Cerebellar cortex (tissue), 1 donor: ENCODE results near the gene AP2A2.

ENCODE experiments used
- DNase-seq: peaks from one replicate; pipeline ENCODE4 v3.0.0-alpha.2; 2015; ENCODE audit warnings: low spot score

The AP2A2 gene

DNA sequence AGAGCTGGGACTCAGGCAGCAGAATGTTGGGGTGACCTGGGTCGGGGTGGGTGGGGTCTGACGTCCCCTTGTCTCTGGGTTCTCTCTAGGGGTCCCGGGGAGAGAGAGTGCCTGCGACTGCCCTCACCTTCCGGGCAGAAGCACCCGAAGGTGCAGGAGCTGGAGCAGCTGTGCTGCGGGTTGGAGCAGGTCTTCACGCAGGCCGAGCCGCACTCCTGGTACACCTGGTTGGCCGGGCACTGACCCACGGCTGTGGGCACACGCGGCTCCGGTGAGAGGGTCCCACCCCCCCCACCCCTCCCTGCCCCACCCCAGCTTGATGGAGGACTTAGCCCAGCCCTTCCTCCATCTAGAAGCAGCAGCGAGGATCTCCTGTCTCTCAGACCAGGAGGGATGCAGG, 104.4 kb downstream of the AP2A2 start:
- DNase-seq: no peak

DNA sequence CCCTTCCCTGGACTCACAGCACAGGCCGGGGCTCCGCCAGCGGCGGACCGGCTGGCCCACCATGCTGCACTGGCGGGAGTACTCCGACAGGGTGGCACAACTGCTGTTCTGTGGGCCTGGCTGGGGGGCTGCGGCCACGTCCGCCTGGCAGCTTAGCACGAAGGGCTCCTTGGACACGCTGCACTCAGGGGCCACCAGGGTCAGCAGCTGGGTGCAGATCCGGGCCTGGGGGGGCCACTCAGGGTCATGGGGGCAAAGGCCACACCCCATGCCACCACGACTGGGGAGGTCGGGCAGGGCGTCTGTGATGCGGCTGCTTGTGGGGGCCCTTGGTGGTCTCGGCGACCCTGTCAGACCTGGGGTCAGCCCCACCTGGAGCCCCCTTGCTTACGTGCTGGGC, 104.9 kb downstream of the AP2A2 start:
- DNase-seq: no peak

DNA sequence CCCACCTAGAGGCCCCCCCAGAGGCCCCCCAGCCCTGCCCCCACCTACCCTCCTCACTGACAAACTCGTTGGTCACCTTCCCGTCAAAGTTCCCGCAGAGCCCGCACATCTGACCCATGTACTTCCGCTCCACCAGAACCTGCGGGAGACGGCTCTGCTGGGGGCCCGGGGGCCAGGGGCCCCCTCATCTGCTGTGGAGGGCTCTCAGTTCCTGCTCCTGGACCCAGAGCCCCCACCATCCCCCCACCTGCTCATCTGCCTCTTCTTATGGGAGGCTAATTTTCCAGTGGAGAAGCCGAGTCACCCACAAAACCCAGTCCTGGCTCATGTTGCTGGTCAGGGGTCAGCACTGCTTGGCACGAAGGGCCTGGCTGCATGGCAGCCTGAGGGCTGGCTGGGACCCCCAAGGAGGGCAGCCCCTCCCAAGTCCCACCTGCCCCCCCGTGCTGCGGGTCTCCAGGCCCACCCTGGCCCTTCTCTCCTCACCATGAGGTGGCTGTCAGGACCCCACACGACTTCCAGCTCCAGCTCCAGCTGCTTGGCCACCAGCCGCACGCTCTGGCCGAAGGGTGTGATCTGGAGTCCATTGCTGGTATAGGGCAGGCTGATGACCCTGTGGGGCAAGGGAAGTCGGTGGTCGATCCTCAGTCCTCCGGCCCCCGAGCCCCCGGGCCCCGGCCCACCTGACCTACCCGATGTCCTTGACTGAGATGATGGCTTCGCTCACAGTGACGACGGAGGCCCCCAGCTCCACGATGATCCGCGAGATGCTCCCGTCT, 105.6 kb downstream of the AP2A2 start:
- no peak for DNase-seq

DNA sequence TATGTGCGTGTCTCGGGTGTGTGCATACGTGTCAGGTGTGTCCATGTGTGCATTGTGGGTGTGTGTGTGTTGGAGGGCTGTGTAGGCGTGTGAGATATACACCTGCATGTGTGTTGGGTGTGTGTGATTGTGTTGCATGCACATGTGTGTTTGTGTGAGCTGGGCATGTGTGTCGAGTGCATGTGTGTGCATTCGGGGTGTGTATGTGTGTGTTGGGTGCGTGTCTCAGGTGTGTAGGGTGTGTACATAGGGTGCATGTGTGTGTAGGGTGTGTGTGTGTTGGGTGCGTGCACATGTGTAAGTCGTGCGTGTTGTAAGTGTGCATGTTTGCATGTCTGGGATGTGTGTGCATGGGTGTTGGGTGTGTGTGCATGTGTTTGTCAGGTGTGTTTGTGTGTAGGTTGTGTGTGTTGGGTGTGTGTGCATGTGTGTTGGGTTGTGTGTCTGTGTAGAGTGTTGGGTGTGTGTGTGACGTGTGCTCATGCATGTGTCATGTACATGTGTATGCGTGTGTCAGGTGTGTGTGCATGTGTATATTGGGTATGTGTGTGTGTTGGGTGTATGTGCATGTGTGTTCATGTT, 106.7 kb downstream of the AP2A2 start:
- DNase-seq: no peak

DNA sequence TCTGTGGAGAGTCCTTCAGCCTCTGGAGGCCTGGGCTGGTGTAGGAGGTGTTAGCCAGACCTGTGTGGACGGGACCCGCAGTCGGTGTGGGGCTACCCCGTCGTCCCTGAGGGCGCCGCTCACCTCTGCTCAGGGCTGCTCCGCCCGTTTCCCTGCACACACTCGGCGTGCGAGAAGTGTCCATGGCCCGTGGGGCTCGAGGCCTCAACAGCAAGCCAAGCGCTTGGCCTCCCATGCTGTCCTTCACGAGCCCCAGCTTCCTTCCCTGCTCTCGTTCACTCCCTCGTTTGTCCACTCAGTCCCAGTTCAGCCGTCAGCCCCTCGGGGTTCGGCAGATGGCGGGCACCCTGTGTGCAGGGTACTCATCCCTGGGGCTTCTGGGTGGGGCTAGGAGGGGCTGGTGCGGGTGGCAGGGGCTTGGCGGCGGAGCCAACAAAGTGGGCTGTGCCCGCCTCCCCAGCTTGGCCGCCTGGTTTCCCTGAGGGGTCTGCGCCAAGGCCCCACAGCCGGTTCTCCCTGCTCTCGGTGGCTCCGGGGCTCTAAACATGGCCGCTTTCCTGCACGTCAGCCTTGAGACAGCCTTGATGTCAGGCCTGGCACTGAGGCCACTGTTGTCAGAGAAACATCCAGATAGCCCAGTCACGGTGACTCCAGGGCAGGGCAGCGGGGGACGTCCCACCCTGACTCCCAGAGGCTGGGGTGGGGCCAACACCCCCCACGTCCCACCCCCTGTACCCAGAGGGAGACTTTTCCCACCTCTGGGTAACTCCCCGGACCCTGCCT, 107.5 kb downstream of the AP2A2 start:
- DNase-seq: no peak

DNA sequence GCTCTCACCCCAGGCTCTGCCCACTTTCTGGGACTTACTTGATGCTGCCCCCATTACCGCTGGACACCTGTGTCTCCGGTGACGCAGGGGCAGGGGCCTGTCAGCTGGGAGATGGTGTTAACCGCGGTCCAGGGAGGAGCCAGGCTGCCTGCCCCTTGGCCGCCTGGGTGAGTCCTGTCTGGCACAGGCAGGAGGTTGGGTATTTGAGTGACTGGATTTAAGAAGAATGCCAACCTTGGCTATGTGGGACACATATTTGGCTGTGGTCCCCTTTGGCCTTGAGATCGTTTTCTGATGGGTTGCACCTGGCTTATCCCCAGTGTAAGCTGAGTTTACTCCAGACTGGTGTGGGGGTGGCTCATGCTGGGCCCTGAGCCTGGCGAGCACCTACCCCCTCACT, 108.3 kb downstream of the AP2A2 start:
- no peak for DNase-seq

DNA sequence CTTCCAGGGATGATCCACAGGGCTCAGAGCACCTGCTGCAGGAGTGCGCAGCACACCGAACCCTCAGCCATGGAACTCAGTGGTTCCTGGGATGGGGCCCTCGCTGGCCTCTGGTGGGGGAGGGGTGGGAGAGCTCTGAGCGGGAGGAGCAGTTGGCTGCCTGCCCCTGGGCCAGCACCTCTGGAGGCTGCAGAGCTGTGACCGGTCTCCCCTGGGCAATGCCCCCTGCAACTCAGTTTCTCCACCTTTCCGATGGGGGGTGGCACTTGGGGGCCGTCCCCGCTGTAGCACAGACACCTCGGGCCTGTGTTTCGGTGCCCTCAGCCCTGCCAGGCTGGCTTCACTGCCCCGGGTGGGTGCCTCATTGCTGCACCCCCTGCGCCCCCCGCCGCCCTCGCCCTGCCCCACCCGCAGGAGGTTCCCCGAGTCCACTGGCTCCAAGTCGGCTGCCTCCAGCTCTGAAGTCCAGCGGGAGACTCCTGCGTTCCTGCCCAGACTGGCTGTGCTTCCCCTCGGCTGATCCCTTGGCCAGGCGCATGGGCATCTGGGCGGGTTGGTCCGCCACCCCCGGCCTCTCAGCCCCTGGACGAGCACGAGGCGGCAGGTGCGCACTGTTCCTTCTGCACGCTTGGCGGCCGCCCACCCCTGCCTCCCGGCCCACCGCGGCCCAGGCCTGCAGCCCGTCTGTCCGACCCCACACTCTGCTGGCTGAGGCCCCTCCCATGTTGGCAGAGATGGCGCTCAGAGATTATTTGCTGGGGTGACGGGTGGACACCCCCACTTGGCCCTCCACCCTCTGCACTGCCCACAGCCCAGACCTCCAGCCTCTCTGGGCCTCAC, 109.0 kb downstream of the AP2A2 start:
- DNase-seq: no peak

DNA sequence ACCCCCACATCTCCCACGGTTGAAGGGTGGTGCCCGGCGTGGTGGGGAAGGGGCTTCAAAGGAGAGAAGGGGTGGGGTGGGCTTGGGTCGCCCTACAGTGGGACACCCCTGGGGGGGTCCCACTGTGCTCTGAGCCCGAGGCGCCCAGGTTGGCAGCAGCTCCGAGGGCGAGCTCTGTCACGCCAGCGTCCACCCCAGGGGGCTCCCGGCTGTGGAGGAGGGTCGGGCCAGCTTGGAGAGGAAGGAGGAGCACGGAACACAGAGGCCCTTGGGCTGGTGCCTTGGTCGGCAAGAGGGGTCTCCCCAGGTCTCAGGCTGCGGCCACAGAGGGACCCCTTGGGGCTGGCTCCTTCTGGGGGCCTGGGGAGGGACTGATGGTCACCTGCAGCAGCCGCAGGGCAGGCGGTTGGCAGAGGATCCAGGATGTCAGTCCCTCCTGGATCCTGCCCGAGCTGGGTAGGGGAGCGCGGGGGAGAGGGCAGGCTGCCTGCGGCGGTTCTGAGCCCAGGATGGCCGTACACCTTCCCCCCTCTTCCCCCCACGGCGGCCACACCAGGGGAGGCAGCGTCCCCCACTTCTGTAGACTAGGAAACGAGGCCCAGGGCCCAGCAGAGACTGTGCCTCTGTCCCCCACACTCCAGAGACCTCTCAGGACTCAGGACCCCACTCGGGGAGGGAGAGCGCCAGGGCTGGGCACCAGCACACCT, 110.1 kb downstream of the AP2A2 start:
- DNase-seq: no peak

DNA sequence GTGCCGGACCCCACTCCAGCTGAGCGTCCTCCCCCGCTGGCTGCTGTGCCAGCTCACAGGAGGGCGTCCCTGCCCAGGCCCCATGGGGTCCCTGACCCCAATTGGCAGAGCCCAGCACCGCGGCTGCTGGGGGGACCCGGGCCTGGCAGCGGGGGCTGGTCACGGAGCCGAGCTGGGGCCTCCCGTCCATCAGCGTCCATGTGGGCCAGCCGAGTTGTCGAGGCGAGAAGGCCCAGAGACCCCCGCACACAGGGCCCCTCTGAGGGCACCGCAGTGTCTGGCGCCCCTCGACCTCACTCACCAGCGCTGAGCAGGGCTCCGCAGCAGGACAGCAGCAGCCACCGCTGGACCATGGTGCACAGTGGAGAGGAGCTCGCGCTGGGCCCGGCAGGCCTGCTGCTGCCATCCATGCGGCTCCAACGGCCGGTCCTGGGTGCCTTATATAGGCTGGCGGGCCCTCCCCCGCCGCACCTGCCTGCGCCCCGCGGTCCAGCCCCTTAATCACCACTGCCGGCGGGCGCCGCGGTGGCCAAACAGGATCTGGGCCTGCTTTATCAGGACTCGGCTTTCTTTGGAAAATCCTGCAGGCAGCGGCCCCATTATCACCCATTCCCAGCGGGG, 110.7 kb downstream of the AP2A2 start, which contains the start of gene MUC6:
TSS of gene MUC6 (minus strand) at position 416 of the 621 bp plus-strand sequence. CDS start at position 353, 63 bp downstream.
- no peak for DNase-seq

DNA sequence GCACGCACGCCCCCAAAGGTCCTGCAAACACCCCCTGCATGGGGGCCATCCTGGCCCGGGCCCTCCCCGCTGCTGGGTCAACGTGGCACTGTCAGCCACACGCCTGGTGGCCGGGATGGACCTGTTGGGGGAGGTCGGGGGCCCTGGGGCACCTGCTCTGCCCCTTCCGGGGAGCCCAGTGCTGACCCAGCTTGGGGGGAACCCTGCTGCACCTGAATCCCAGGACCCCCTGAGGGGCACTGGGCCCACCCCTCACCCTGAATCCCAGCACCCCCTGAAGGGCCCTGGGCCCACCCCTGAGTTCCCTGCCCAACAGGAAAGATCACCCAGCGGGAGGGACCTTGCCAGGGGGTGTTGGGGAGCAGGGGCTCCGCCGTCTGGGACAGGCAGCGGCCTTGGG, 111.3 kb downstream of the AP2A2 start:
- no peak for DNase-seq

DNA sequence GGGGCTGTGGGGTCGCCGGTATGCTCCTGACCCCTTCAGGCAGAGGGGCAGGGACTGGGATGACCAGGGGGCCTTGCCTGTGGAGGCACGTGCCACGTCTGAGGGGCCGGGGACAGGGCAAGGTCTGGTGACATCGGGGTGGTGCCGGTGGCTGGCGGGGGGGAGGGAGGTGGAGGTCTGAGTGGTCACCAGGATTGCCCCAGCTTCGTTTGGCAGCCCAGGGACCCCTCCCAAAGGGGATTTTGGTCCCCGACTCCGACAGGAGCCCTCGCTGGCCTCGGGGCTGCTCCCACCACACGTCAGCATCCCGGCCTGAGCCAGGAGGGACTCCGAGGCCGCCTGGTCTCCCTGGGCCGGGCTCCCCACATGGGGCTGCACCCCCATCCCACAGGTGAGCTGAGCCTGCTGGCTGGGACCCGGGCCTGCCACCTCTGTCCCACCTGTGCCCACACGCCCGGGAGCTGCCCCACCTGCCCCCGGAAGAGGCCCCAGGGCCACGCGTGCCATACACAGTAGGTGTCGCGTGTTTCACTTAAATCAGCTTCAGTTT, 111.9 kb downstream of the AP2A2 start:
- DNase-seq: no peak

DNA sequence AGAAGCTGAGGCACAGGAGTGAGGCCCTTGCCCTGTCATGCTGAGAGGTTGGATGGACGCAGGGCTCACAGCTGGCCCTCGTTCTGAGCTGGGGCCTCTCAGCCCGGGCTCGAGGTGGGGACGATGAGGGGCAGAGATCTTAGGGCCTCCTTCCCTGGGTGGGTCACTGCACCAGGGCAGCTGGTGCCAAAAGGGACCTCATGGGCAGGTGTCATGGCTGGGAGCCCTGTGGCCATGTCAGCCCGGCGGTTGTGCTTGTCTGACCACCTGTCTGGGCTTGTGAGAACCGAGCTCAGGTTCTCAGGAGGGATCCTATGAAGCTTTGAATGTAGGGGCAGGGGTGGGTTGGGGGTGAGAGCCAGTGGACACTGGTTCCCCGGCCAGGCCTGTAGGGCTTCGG, 112.7 kb downstream of the AP2A2 start:
- no peak for DNase-seq

DNA sequence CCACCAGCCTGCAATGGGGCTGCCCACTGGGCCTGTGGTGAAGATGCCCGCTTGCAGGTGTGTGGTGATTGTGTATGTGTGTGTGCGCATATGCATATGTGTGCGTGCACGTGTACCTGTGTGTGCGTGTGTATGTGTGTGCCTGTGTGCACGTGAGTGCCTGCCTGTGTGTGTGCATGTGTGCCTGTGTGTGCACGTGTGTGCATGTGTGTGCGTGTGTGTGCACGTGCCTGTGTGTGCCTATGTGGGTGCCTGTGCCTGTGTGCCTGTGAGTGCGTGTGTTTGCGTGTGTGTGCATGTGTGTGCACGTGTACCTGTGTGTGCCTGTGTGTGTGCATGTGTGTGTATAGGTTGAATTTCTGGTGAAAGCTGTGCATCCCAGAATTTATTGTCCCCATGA, 113.3 kb downstream of the AP2A2 start:
- DNase-seq: no peak

DNA sequence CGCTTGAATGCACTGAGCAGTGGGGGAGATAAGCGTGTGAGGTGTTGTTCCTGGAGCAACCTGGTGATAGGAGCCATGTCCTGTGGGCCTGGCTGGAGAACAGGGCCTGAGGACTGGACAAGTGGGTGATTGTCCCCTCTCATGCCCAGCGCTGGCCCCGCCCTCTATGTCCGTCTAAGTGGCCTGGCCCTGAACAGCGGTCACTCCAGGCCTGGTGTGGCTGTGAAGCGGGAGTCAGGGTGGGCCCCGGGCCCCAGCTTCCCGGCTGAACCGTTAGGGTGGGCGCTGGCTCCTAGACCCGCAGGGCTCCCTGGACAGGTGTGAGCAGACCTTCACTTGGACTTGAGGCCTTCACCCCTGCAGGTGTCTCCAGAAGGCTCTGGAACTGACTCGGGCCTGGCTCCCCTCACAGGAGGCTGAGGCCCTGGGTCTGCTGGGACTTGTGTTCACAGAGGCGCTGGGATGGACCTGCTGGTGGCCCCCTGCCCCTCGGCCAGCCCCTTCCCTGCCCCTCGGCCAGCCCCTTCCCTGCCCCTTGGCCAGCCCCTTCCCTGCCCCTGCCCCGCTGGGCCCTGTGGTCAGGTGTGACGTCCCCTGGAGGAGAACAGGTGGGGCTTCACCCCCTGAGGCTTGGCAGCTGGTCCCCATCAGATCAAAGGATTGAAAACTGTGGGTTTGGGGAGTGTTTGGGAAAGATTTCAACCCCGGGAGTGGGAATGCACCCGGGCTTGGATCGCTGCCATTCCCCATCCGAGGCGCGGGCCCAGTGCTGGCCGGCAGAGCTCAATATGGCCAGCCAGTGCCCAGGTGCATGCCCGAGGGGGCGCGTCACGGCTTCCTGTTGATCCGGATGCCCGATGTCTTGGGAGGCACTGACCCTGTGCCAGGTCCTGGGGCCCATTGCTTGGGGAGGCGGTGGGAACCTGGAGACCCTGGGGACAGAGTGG, 114.1 kb downstream of the AP2A2 start:
- no peak for DNase-seq

DNA sequence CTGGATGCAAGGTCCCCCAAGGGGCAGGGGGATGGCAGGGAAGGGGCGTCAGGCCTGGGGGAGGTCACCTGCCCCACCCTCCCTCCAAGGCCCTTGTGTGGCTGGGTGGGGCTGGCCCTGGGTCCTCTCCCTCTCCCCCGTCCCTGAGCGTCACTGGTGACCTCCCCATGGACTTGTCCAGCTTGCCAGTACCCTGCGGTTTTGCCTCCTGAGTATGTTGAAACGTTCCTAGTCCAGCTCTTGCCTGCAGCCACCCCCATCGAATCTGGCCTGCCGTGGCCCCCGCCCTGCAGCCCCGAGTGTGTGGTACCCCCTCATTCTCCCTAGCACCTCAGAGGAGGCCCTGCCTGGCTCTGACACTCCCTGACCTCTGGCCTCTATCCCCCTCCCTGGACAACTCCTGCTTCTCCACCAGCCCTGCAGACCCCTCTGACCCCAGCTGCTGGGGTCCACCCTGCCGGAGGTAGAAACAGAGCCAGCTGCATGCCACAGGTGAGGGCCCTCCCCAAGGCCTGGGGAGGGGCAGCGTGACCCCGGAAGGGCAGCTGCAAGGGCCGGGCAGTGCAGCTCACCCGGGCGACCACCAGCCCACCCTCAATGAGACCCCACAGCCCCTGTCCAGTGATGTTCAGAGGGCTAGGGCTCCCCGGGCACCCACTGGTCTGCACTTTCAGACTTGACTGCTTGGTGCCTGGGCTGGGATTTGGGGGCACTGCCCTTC, 114.9 kb downstream of the AP2A2 start:
- no peak for DNase-seq

DNA sequence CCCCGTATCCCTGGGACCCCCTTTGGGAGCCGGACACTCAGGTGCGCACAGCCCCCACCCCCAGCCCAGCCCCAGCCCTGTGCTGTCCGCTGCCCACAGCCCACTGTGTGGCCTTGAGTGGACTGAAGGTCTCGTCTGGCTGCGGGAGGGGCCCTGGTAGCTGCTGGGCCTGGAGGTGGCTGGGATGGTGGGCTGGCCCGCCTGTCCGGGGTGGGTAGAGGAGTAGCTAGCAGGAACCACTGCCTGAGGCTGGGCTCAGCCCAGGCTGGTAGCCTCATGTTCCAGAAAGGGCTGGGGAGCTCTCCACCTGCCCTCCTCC, 115.4 kb downstream of the AP2A2 start:
- DNase-seq: no peak

DNA sequence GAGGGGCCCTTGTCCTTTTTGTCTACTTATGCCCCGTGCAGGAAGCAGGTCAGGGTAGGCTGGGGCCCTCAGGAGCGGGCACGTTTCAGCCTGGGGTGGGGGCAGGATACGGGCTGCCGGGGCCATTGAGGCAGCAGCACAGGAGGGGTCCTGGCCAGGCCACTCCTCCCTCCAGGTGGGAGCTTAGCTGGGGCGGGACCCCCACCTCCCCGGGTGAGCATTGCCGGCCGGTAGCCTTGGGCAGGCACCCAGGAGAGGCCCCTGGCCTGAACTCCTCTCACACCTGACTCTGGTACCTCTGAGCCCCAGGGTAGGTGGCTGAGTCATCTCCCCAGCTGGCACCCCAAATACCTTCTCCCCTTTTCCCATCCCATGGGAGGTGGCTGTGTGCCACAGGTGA, 115.8 kb downstream of the AP2A2 start:
- DNase-seq: no peak

DNA sequence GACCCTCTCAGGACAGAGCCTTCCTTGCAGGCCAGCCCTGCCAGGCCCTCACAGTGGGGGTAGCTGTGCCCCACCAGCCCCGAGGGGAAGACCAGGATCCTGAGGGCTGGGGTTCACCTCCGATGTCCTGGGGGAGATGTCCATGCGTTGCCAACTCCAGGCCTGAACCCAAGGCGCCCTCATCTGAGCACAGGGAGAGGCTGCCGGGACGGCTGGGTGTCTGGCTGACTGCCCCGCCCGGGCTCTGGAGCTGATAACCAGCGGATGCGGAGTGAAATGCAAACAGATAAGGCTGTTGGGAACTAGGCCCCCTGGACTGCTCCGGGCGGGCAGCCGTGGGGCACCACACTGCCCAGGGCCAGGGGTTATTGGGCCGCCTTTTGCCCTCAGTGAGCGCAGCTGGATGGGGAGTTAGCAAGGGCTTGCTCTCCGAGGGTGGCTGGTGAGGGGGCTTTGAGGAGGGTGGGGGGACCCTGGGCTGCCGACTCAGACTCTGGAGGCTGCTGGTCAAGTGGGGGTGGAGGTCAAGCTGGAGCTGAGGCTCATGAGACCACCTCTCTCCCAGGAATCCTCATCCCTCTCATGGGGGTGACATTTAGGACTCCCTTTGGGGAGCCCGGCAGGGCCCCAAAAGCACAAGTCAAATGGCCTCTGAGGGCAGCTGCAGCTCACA, 116.4 kb downstream of the AP2A2 start:
- no peak for DNase-seq
